Duodenal mucosa (tissue), 2 donors: ENCODE measurements around the gene SRSF4.
"Not testable (repeated sequence)": the region's sequence is repeated elsewhere in the genome, so short reads cannot be mapped to it uniquely, and the experiment has no call there.

ENCODE experiments used
- H3K27ac ChIP-seq: one replicate; pipeline ENCODE4 v1.7.0; 2013; ENCODE audit warnings: low read depth, low read length
- H3K27me3 ChIP-seq, 2 donors: one replicate each; pipeline ENCODE4 v1.7.0; 2013; ENCODE audit warnings: low read length in 2 of 2, control low read depth in 1 of 2; ENCODE audit not compliant: insufficient read depth in 2 of 2, control insufficient read depth in 1 of 2
- H3K36me3 ChIP-seq, 2 donors: one replicate each; pipeline ENCODE4 v1.7.0; 2013; ENCODE audit warnings: low read length in 2 of 2, control low read depth in 1 of 2; ENCODE audit not compliant: insufficient read depth in 2 of 2, control insufficient read depth in 1 of 2
- H3K4me1 ChIP-seq, 2 donors: one replicate each; pipeline ENCODE4 v1.7.0; 2013; ENCODE audit warnings: low read length in 2 of 2, control low read depth in 1 of 2; ENCODE audit not compliant: insufficient read depth in 2 of 2, control insufficient read depth in 1 of 2
- H3K4me3 ChIP-seq, 2 donors: one replicate each; pipeline ENCODE4 v1.7.0; 2013; ENCODE audit warnings: low read length in 2 of 2, low read depth in 1 of 2
- H3K9ac ChIP-seq, 2 donors: one replicate each; pipeline ENCODE4 v1.7.0; 2013; ENCODE audit warnings: low read length in 2 of 2, low read depth in 1 of 2
- H3K9me3 ChIP-seq, 2 donors: one replicate each; pipeline ENCODE4 v1.7.0; 2013; ENCODE audit warnings: low read length in 2 of 2, control low read depth in 1 of 2; ENCODE audit not compliant: control insufficient read depth in 1 of 2

The SRSF4 gene

GRCh38 chr1:29181413-29182225 lies at the start of gene SRSF4:
TSS of gene SRSF4 (minus strand) at chr1:29181900. CDS start at chr1:29181752, 148 bp downstream.
- no peaks in the 10 kb centered on the region for H3K9me3 ChIP-seq
- no peaks in the 10 kb centered on the region for H3K27me3 ChIP-seq
- peak within 1 kb of the TSS; percentile 79 to 91 for H3K9ac ChIP-seq
- peak within 1 kb of the TSS; percentile 99 for H3K27ac ChIP-seq
- H3K4me1 ChIP-seq = peaks cover 21 to 34% of the 10 kb centered on the region in 2 donors
- peaks cover 3 to 6% of the 10 kb centered on the region in 2 donors for H3K36me3 ChIP-seq
- peak within 1 kb of the TSS; percentile 77 to 79 for H3K4me3 ChIP-seq

DNA sequence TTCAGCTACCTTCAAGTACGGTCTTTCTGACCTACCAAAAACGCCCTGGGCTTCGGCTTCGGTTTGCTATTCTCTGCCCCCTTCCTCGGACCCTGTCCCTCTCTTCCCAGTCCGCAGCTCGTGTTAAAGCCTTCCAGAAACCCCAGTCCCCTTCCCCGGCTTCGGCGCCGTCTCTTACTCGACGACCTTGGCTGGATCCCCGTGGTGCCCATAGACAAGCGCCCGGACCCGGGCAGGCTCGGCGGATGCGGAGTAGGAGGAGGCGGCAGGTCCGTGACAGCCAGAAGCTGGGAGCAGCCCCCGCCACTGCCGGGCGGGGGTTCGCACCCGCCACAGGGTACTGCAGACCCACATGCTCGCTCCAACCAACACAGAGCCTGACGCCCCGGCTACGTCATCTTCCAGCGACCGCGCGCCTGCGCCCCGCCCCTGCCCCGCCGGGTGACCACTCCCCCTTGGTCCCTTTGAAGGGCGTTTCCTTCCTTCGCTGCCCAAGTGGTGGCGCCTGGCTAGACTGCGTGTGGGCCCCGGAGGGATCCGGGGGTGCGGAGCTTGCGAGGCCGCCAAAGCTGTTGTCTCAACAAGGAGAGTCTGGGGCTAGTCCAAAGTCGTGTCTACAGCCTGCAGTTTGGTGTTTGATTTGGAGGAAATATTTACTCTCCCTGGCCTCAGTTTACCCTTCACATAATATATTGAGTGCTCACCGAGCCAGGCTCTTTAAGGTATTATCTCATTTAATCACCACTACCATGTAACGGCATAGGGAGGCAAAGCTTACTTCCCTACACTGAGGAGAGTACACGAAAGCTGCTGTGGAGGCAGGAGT lies 49.1 kb upstream of the SRSF4 start, which contains the start of gene MECR:
Gene MECR (minus strand): TSS at position 382 of the 826 bp plus-strand sequence. CDS start 28 bp downstream, at position 354.
- Histone ChIP-seq H3K27me3 (no peaks in the 10 kb centered on the region), H3K9me3 (no peaks in the 10 kb centered on the region), H3K9ac (peak within 1 kb of the TSS; percentile 72 to 75), H3K27ac (no peak within 1 kb of the TSS), H3K4me3 (peak within 1 kb of the TSS; percentile 79 to 90), H3K4me1 (peaks cover 6 to 10% of the 10 kb centered on the region in 2 donors), H3K36me3 (no peaks in the 10 kb centered on the region)

GRCh38 chr1:29230204-29230552 lies 48.5 kb upstream of the SRSF4 start:
- H3K27me3 ChIP-seq = no peaks in the 10 kb centered on the region
- H3K4me1 ChIP-seq = peaks cover 6 to 10% of the 10 kb centered on the region in 2 donors
- H3K27ac ChIP-seq = no peak overlapping the region
- no peaks in the 10 kb centered on the region for H3K36me3 ChIP-seq
- H3K9ac ChIP-seq = peak overlapping the region; percentile 72 to 75
- H3K9me3 ChIP-seq = no peaks in the 10 kb centered on the region
- peak overlapping the region; percentile 79 to 90 for H3K4me3 ChIP-seq

DNA sequence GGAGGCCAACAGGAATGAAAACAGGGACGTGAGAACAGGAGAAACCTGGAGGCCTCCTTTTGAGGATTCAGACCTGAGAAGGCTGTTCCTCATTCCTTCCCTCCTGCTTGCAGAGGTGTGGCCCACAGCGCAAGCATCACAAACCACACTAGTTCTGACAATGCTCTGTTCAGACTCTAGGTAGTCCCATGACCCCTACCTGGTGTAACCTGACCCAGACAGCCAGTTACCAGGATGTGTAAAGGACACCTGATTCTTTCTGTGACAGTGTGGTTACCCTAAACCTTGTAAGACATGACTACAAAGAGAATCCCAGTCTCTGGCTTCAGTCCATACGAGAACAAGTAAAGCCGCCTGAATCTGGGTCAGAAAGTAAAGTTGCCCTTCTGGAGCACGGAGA lies 45.8 kb upstream of the SRSF4 start:
- H3K4me3 ChIP-seq = no peak overlapping the region
- no peaks in the 10 kb centered on the region for H3K9me3 ChIP-seq
- H3K27ac ChIP-seq = no peak overlapping the region
- H3K4me1 ChIP-seq = peaks cover 6 to 10% of the 10 kb centered on the region in 2 donors
- H3K36me3 ChIP-seq = peaks cover 2 to 15% of the 10 kb centered on the region in 2 donors
- H3K27me3 ChIP-seq = no peaks in the 10 kb centered on the region
- no peak overlapping the region for H3K9ac ChIP-seq

DNA sequence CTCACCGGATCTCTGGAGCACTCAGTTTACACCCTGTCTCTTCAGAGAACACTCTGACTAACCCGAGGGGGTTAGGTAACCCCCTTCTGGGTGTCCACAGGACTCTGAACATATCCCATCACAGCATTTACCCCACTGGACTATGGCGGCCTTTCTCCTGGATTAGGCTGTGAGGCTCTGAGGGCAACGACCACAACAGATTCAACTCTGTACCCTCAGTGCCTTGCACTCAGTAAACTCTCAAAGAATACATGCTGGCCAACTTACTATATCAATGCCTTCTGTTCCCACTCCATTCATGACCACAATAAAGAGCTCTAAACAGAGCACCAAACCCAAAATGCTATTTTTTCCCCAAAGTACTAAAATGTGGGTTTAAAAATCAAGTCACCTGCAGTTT lies 43.7 kb upstream of the SRSF4 start:
- no peaks in the 10 kb centered on the region for H3K27me3 ChIP-seq
- peaks cover 2 to 23% of the 10 kb centered on the region in 2 donors for H3K36me3 ChIP-seq
- no peak overlapping the region for H3K9ac ChIP-seq
- peaks cover 6 to 8% of the 10 kb centered on the region in 2 donors for H3K4me1 ChIP-seq
- no peaks in the 10 kb centered on the region for H3K9me3 ChIP-seq
- H3K4me3 ChIP-seq = no peak overlapping the region
- no peak overlapping the region for H3K27ac ChIP-seq

GRCh38 chr1:29224356-29224837 lies 42.7 kb upstream of the SRSF4 start:
- H3K4me3 ChIP-seq = no peak overlapping the region
- H3K27ac ChIP-seq = no peak overlapping the region
- H3K36me3 ChIP-seq = peaks cover 2 to 25% of the 10 kb centered on the region in 2 donors
- H3K9ac ChIP-seq = no peak overlapping the region
- no peaks in the 10 kb centered on the region for H3K4me1 ChIP-seq
- H3K9me3 ChIP-seq = no peaks in the 10 kb centered on the region
- H3K27me3 ChIP-seq = no peaks in the 10 kb centered on the region

GRCh38 chr1:29223521-29223920 lies 41.8 kb upstream of the SRSF4 start:
- Histone ChIP-seq H3K4me1 (no peaks in the 10 kb centered on the region), H3K36me3 (peaks cover 2 to 27% of the 10 kb centered on the region in 2 donors), H3K9me3 (no peaks in the 10 kb centered on the region), H3K9ac (no peak overlapping the region), H3K27me3 (no peaks in the 10 kb centered on the region), H3K27ac (no peak overlapping the region), H3K4me3 (no peak overlapping the region)

DNA sequence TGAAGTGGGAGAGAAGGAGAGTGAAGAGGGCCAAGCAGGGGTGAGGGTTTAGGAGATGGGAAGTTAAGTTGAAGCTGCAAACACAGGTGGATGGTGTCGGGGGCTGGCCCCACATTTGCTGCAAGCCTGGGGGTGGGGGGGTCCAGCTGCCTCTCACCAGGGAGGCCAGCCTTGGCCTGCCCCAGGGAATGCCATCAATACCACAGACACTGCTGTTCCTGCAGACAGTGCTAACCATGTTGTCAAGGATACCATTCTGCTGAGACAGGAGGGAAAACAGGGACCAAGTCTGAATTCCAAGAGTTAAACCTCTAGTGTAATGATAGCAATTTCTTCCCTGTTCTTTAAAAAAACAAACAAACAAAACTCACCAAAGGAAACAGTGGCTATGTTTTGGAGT lies 41.0 kb upstream of the SRSF4 start:
- H3K9me3 ChIP-seq = no peaks in the 10 kb centered on the region
- no peak overlapping the region for H3K4me3 ChIP-seq
- peaks cover 2 to 27% of the 10 kb centered on the region in 2 donors for H3K36me3 ChIP-seq
- no peak overlapping the region for H3K27ac ChIP-seq
- H3K4me1 ChIP-seq = no peaks in the 10 kb centered on the region
- H3K9ac ChIP-seq = no peak overlapping the region
- H3K27me3 ChIP-seq = no peaks in the 10 kb centered on the region

- H3K36me3 ChIP-seq = peaks cover 2 to 27% of the 10 kb centered on the region in 2 donors
- H3K27ac ChIP-seq, H3K4me1 ChIP-seq, H3K4me3 ChIP-seq, H3K9me3 ChIP-seq, H3K9ac ChIP-seq, H3K27me3 ChIP-seq: not testable (repeated sequence)
These were observed 40.6 kb upstream of the SRSF4 start for GRCh38 chr1:29222260-29222659.

- H3K36me3 ChIP-seq = peaks cover 3 to 31% of the 10 kb centered on the region in 2 donors
- no peak overlapping the region for H3K9ac ChIP-seq
- no peaks in the 10 kb centered on the region for H3K27me3 ChIP-seq
- H3K4me3 ChIP-seq = no peak overlapping the region
- no peak overlapping the region for H3K27ac ChIP-seq
- no peaks in the 10 kb centered on the region for H3K9me3 ChIP-seq
- H3K4me1 ChIP-seq = no peaks in the 10 kb centered on the region
These were observed 39.6 kb upstream of the SRSF4 start for GRCh38 chr1:29221296-29221695.
